Hematopoietic multipotent progenitor cell treated with erythropoietin and hydrocortisone succinate and interleukin-3 and kit ligand, for 15 days (in vitro differentiated cells): Measurements from ENCODE around the gene XAB2.

Experiments used
- DNase-seq: peaks from one replicate; pipeline ENCODE4 v3.0.0-alpha.2; 2015; ENCODE audit warnings: low spot score

Gene XAB2

GRCh38 chr19:7611541-7612279, 17.6 kb downstream of the XAB2 start:
- no peak for DNase-seq

GRCh38 chr19:7610491-7611240, 18.7 kb downstream of the XAB2 start:
- DNase-seq: no peak

- DNase-seq: no peak
These were observed 21.3 kb downstream of the XAB2 start for GRCh38 chr19:7607874-7608560.

- DNase-seq: no peak
These were observed 22.0 kb downstream of the XAB2 start for GRCh38 chr19:7607212-7607873.

GRCh38 chr19:7606289-7606688, 23.1 kb downstream of the XAB2 start:
- DNase-seq: no peak

GRCh38 chr19:7605490-7606222, 23.7 kb downstream of the XAB2 start:
- peak; percentile 66 for DNase-seq

GRCh38 chr19:7603919-7604318, 25.4 kb downstream of the XAB2 start:
- no peak for DNase-seq

GRCh38 chr19:7602935-7603497, 26.3 kb downstream of the XAB2 start:
- DNase-seq: no peak

GRCh38 chr19:7602240-7602934, 27.0 kb downstream of the XAB2 start:
- no peak for DNase-seq

- no peak for DNase-seq
These were observed 28.6 kb downstream of the XAB2 start for GRCh38 chr19:7600721-7601120.

- DNase-seq: no peak
These were observed 31.2 kb downstream of the XAB2 start for GRCh38 chr19:7598180-7598579.

GRCh38 chr19:7597689-7598088, 31.7 kb downstream of the XAB2 start:
- no peak for DNase-seq

GRCh38 chr19:7596211-7596937, 33.0 kb downstream of the XAB2 start:
- no peak for DNase-seq

GRCh38 chr19:7595466-7596133, 33.7 kb downstream of the XAB2 start, which contains the start of gene CAMSAP3:
TSS of gene CAMSAP3 (plus strand) at chr19:7595863. CDS start at chr19:7596003, 140 bp downstream.
- DNase-seq: no peak

GRCh38 chr19:7590256-7590655, 39.1 kb downstream of the XAB2 start:
- no peak for DNase-seq

GRCh38 chr19:7589822-7590221, 39.5 kb downstream of the XAB2 start:
- DNase-seq: no peak

GRCh38 chr19:7582446-7582845, 46.9 kb downstream of the XAB2 start:
- DNase-seq: no peak

GRCh38 chr19:7579182-7579581, 50.2 kb downstream of the XAB2 start:
- DNase-seq: no peak

- DNase-seq: no peak
These were observed 51.2 kb downstream of the XAB2 start for GRCh38 chr19:7578127-7578526.
